Activated CD4-positive, alpha-beta memory T cell treated with anti-CD3 and anti-CD28 coated beads for 36 hours (primary cell): ENCODE results near the gene TEPSIN. TPM values are rescaled to one million over a fixed set of nuclear protein-coding genes. Genes with fewer than 3 reads are reported as not detected.

ENCODE experiments used
- CTCF ChIA-PET: fragments of 350-600 bp; sonication (Branson Sonifier 250); formaldehyde crosslinking; loops from one replicate; lab custom pipeline; 2021; ENCODE audit warnings: antibody characterized with exemption, inconsistent platforms; lab: Charles Lee
- POLR2A ChIA-PET: fragments of 350-600 bp; sonication (Branson Sonifier 250); formaldehyde crosslinking; loops from one replicate; lab custom pipeline; 2021; ENCODE audit warnings: antibody characterized with exemption; lab: Charles Lee
- DNase-seq: peaks from one replicate; pipeline ENCODE4 v3.0.0-alpha.2; 2020
- H3K27ac Mint-ChIP-seq: one replicate; pipeline ENCODE4 v1.8.0; 2021; ENCODE audit warnings: mixed read lengths
- H3K27me3 Mint-ChIP-seq: one replicate; pipeline ENCODE4 v1.8.0; 2021; ENCODE audit warnings: mixed read lengths
- H3K36me3 Mint-ChIP-seq: one replicate; pipeline ENCODE4 v1.8.0; 2021; ENCODE audit warnings: mixed read lengths
- H3K4me1 Mint-ChIP-seq: one replicate; pipeline ENCODE4 v1.8.0; 2021; ENCODE audit warnings: low read depth, mixed read lengths
- H3K4me3 Mint-ChIP-seq: one replicate; pipeline ENCODE4 v1.8.0; 2021; ENCODE audit warnings: mild to moderate bottlenecking, mixed read lengths
- H3K9me3 Mint-ChIP-seq: one replicate; pipeline ENCODE4 v1.8.0; 2021; ENCODE audit warnings: mixed read lengths
- intact Hi-C: fragments of 100-400 bp; cut with micrococcal nuclease; formaldehyde crosslinking; loops from one replicate; pipeline ENCODE4 v1.15.1; 2023
- total RNA-seq, 2 experiments: library from RNA; stranded (reverse); gene quantifications; one replicate each; pipeline ENCODE4 v1.2.3, GENCODE V29; 2021

TEPSIN gene
- total RNA-seq, 2 experiments from 2014 or later = 20.0 to 24.6 TPM

DNA sequence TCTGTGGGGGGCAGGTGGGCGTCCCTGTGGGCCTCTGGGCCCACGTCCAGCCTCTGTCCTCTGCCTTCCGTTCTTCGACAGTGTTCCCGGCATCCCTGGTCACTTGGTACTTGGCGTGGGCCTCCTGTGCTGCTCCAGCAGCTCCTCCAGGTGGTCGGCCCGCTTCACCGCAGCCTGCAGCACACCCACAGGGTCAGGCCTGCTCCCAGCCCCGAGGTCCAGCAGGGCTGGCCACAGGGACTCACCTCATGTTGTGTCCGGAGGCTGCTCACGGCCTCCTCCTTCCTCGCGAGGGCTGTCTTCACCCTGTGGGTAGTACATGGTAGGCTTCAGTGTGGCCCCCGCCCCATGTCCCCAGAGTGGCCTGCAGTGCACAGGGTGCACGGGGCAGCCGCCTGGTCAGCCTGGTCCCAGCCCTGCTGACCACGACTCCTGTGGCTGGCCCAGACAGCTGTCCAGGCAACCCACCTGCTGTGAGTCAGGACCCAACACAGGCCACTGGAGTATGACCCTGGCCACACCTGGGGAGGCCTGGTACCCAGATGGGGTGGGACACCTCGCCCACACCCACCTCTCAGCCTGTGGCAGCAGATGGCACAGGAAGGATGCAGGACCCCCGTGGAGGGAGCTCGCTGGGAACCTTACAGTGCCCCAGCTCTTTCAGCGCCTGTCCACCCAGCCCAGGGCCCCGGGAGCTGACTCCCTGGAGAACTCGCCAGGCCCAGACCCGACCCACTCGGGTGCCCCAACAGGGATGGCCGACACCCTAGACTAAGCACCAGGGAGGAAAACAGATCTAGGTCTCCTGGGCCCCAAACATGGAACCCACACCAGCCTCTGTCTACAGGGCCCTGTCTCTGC lies 49.0 kb downstream of the TEPSIN start:
- Mint-ChIP-seq H3K9me3 (no peaks in the 10 kb centered on the region), H3K27me3 (no peaks in the 10 kb centered on the region), H3K4me1 (no peaks in the 10 kb centered on the region), H3K4me3 (no peak overlapping the region), H3K27ac (no peak overlapping the region), H3K36me3 (peaks cover 2% of the 10 kb centered on the region)
- ChIA-PET POLR2A (interaction anchor here (0.9 kb wide), 1 partner anchor 10 kb away, joined by 3 read pairs; no protein-coding TSS in a partner anchor), CTCF (interaction anchor here (1.1 kb wide), 1 partner anchor 14 kb away, joined by 3 read pairs; no protein-coding TSS in a partner anchor)
- no peak for DNase-seq
- intact Hi-C loops = no loop called here

DNA sequence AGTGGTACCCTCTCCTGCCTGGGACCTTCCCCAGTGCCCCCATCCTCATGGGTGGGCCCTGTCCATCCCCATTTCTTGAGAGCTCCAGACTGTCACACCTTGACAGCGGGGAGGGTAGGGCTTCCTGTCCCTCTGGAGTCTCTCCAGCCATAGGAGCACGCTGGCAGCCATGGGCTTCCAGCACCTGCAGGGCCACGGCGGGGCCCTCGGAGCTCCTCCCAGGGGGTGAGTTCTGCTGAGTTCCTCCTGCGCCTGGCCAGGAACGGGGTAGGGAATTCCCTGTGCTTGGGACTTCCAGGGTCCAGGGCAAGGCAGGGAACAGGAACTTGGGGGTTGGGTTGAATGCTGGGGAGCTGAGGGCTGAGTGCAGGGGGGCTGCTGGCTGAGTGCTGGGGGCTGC lies 49.8 kb downstream of the TEPSIN start:
- intact Hi-C loops = no loop called here
- H3K36me3 Mint-ChIP-seq = peaks cover 2% of the 10 kb centered on the region
- H3K27me3 Mint-ChIP-seq = no peaks in the 10 kb centered on the region
- H3K27ac Mint-ChIP-seq = no peak overlapping the region
- ChIA-PET POLR2A (interaction anchor here (0.9 kb wide), 1 partner anchor 9 kb away, joined by 3 read pairs; no protein-coding TSS in a partner anchor), CTCF (no interaction called here)
- H3K9me3 Mint-ChIP-seq = no peaks in the 10 kb centered on the region
- no peaks in the 10 kb centered on the region for H3K4me1 Mint-ChIP-seq
- H3K4me3 Mint-ChIP-seq = no peak overlapping the region
- no peak for DNase-seq

DNA sequence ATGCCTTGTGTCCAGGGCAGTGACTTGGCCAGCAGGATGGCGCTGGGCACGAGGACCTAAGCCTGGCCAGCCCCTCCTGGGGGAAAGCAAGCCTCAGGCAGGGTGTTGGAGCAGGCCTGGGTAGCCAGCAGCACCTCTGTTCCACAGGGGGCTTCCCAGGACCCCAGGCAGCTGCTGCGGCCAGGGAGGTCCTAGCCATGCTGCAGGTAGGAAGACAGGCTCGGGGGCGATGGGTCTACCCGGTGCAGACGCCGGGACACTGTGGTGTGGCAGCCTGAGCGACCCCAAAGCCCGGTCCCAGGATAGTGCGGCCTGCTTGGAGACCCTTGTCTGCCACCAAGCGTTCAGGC lies 50.4 kb downstream of the TEPSIN start:
- no peaks in the 10 kb centered on the region for H3K27me3 Mint-ChIP-seq
- no peak for DNase-seq
- intact Hi-C loops = no loop called here
- ChIA-PET POLR2A (no interaction called here), CTCF (no interaction called here)
- H3K27ac Mint-ChIP-seq = no peak overlapping the region
- H3K9me3 Mint-ChIP-seq = no peaks in the 10 kb centered on the region
- H3K4me1 Mint-ChIP-seq = no peaks in the 10 kb centered on the region
- peaks cover 2% of the 10 kb centered on the region for H3K36me3 Mint-ChIP-seq
- no peak overlapping the region for H3K4me3 Mint-ChIP-seq

DNA sequence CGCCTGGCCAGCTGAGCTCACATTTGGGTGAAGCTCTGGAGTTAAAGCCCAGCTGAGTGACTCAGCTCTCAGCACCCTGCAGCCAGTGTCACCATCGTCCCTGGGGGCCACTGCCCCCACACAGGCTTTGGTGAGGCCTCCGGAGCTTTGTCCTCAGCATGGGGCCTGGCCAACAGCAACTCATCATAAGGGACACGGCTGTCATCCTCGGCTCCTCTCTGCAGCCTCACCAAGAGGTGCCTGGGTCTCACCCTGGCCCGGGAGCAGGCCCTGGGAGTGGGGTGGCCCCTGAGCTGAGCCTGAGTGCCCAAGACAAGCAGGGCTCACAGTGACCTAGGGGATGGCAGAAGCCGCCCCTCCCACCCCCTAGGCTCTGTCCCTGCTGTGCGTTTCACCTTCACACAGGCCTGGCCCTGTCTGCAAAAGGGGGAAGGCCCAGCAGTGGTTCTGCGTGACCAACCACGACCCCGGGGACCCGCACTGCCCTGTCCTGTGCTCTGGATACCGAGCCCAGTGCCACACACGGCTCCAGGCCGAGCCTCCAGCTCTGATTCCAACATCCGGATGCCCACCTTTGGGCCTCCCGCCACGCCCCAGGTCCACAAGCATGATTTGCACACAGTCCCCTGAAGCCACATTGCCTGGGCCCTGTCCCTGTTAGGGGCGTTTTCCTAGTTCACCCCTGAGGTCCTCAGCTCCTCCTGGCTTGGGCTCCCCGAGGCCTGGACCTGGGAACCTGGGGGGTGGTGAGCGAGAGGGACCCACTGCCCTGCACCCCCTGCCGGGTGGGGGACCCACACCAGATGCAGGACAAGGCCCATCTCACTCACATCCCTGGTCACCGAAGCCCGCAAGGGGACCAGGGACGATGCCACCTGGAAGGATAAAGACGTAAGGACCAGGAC lies 51.0 kb downstream of the TEPSIN start:
- intact Hi-C loops = no loop called here
- DNase-seq = no peak
- Mint-ChIP-seq H3K9me3 (no peaks in the 10 kb centered on the region), H3K27me3 (no peaks in the 10 kb centered on the region), H3K36me3 (peaks cover 2% of the 10 kb centered on the region), H3K4me3 (no peak overlapping the region), H3K4me1 (no peaks in the 10 kb centered on the region), H3K27ac (no peak overlapping the region)
- CTCF ChIA-PET = no interaction called here
- POLR2A ChIA-PET = no interaction called here

DNA sequence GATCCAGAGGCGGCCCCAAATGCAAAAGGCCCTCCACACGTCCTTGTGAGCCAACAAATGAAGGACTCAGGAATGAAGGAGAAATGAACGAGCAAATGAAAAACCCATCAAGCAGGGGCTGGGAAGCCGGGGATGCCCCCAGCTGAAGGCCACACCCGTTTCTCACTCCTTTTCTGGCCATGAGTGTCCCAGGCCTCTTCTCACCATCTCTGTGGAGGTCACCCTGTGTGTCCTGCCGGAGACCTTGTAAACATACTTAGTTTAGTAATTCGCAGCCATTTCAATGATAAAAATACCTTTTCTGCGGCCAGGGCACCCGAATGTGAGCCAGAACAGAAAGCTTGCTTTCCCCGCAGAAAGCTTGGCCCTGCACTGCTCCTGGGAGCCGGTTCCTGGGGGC lies 51.7 kb downstream of the TEPSIN start:
- no peak for DNase-seq
- H3K36me3 Mint-ChIP-seq = peaks cover 2% of the 10 kb centered on the region
- H3K9me3 Mint-ChIP-seq = no peaks in the 10 kb centered on the region
- H3K4me3 Mint-ChIP-seq = no peak overlapping the region
- no peaks in the 10 kb centered on the region for H3K27me3 Mint-ChIP-seq
- ChIA-PET CTCF (no interaction called here), POLR2A (interaction anchor here (1.2 kb wide), 1 partner anchor 36 kb away, joined by 3 read pairs; the partner anchor contains the start of gene CEP131)
- intact Hi-C loops = no loop called here
- H3K27ac Mint-ChIP-seq = no peak overlapping the region
- no peaks in the 10 kb centered on the region for H3K4me1 Mint-ChIP-seq

DNA sequence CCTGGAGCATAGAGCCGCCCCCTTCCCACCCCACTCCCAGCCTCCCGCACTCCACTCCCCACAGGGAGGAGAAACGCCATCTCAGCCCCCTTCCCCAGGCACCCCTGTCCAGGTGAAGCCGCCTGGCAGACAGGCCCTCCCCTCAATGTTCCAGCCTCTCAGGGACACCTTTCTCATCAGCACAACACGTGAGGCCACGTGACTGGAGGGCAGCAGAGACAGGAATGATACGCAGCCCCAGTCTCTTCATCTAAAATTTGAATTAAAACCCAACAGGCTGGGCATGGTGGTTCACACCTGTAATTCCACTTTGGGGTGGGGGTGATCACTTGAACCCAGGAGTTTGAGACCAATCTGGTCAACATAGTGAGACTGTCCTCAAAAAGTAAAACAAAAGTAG lies 52.7 kb downstream of the TEPSIN start:
- peaks cover 2% of the 10 kb centered on the region for H3K36me3 Mint-ChIP-seq
- DNase-seq = no peak
- POLR2A ChIA-PET = interaction anchor here (1.2 kb wide), 1 partner anchor 37 kb away, joined by 3 read pairs; the partner anchor contains the start of gene CEP131
- no peaks in the 10 kb centered on the region for H3K4me1 Mint-ChIP-seq
- no peaks in the 10 kb centered on the region for H3K27me3 Mint-ChIP-seq
- intact Hi-C loops = no loop called here
- no peak overlapping the region for H3K4me3 Mint-ChIP-seq
- H3K27ac Mint-ChIP-seq = no peak overlapping the region
- no peaks in the 10 kb centered on the region for H3K9me3 Mint-ChIP-seq
- CTCF ChIA-PET = no interaction called here

DNA sequence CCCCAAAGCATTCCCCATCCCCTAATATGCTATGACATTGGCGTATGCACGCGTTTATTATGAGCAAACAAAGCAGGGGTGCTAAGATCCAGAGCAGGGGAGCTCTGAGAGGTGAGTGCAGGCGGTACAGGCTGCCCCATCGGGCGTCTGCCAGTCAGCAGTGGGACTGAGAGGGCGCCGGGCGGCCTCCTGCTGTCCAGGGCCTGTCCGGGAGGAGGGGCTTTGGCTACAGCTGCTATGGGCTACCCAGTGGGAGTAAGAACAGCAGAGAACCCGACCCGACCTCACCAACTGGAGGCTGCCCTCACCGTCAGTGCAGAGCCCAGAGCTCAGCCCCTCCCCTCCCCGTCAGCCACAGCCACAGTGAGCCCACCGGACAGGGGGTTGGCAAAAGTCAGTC lies 54.3 kb downstream of the TEPSIN start:
- DNase-seq = no peak
- intact Hi-C loops = no loop called here
- H3K27ac Mint-ChIP-seq = no peak overlapping the region
- H3K9me3 Mint-ChIP-seq = no peaks in the 10 kb centered on the region
- H3K4me1 Mint-ChIP-seq = no peaks in the 10 kb centered on the region
- H3K4me3 Mint-ChIP-seq = no peak overlapping the region
- H3K36me3 Mint-ChIP-seq = peaks cover 2% of the 10 kb centered on the region
- ChIA-PET POLR2A (no interaction called here), CTCF (no interaction called here)
- H3K27me3 Mint-ChIP-seq = no peaks in the 10 kb centered on the region

DNA sequence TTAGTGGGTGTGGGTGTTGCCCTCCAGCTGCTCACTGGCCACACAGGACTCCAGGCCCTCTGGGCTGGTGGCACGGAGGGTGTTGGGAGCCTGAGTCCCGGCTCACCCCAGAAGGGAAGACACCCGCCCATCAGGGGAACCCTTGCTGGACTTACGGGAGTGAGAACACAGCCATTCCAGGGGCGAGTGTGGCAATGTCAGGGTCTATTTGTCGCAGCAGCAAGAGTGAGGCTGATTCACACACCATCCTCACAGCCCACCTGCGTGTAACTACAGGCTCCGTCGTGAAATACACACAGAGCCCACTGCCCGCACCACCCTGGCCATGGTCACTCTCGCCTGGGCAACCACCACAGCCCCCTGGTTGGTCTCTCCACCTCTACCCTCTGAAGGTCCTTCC lies 55.0 kb downstream of the TEPSIN start:
- Mint-ChIP-seq H3K27me3 (no peaks in the 10 kb centered on the region), H3K36me3 (no peaks in the 10 kb centered on the region), H3K4me1 (no peaks in the 10 kb centered on the region), H3K9me3 (no peaks in the 10 kb centered on the region), H3K27ac (no peak overlapping the region), H3K4me3 (no peak overlapping the region)
- CTCF ChIA-PET = no interaction called here
- intact Hi-C loops = no loop called here
- DNase-seq = no peak
- POLR2A ChIA-PET = no interaction called here

DNA sequence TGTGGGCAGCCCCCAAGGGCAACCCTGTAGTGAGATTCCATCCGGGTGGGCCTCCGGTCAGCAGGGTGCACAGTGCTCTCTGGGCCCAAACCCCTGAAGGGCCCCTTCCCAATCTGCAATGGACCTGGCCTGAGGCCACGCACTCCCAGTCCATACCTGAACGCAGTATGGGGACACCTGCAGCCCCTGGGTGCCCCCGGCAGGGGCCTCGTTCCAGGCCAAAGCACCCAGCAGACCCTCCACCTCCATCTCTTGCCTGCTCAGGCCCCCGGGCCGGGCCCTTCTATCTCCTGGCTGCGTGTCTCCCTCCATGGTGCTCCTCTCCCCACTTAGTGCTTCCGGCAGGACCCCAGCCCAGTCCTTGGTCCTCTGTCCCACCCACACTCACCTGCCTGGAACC lies 55.5 kb downstream of the TEPSIN start:
- Mint-ChIP-seq H3K27ac (no peak overlapping the region), H3K4me1 (no peaks in the 10 kb centered on the region), H3K36me3 (no peaks in the 10 kb centered on the region), H3K9me3 (no peaks in the 10 kb centered on the region), H3K27me3 (no peaks in the 10 kb centered on the region), H3K4me3 (no peak overlapping the region)
- DNase-seq = no peak
- intact Hi-C loops = no loop called here
- ChIA-PET POLR2A (no interaction called here), CTCF (no interaction called here)

DNA sequence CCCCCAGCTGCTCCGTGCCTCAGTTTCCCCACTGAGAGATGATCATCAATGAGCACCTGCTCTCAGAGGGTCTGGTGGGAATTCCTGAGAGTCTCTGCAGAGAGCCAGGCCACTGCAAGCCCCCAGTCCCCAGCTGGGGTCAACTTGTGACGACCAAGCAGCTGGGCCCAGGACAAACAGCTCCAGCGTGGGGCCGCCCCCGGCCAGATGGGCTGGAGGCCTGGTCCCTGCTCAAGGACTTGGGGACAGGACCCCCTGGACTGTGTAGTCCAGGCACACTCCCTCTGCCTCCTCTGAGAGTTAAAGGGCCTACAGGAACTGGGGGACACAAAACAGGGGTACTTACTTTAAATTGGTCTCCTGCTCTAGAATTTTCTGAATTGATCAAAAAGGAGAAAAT lies 56.3 kb downstream of the TEPSIN start:
- Mint-ChIP-seq H3K36me3 (no peaks in the 10 kb centered on the region), H3K27me3 (no peaks in the 10 kb centered on the region), H3K9me3 (no peaks in the 10 kb centered on the region), H3K4me1 (no peaks in the 10 kb centered on the region), H3K4me3 (no peak overlapping the region), H3K27ac (no peak overlapping the region)
- CTCF ChIA-PET = no interaction called here
- intact Hi-C loops = no loop called here
- POLR2A ChIA-PET = interaction anchor here (0.5 kb wide), 1 partner anchor 73 kb away, joined by 3 read pairs; no protein-coding TSS in a partner anchor
- no peak for DNase-seq

DNA sequence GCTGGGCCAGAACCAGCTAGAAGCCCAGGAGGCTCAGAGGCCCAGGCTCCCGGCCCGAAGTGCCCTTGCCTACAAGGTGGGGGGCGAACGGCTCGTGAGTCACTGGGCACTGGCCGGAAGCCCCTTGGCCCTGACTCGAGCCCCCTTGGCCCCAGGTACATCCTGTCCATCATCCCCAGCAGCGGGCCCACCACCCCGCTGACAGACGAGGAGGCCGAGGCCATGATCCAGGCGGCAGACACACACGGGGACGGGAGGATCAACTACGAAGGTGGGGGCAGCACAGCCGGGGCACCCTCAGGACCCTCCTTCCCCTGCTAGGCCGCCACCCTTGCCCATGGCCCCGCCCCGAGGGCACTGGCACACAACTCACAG lies 57.1 kb downstream of the TEPSIN start:
- no peak overlapping the region for H3K27ac Mint-ChIP-seq
- ChIA-PET CTCF (no interaction called here), POLR2A (no interaction called here)
- no peaks in the 10 kb centered on the region for H3K9me3 Mint-ChIP-seq
- H3K4me3 Mint-ChIP-seq = no peak overlapping the region
- H3K27me3 Mint-ChIP-seq = no peaks in the 10 kb centered on the region
- no peaks in the 10 kb centered on the region for H3K4me1 Mint-ChIP-seq
- no peak for DNase-seq
- intact Hi-C loops = no loop called here
- no peaks in the 10 kb centered on the region for H3K36me3 Mint-ChIP-seq
